Measurements from ENCODE around the gene NR2F1.

DNA sequence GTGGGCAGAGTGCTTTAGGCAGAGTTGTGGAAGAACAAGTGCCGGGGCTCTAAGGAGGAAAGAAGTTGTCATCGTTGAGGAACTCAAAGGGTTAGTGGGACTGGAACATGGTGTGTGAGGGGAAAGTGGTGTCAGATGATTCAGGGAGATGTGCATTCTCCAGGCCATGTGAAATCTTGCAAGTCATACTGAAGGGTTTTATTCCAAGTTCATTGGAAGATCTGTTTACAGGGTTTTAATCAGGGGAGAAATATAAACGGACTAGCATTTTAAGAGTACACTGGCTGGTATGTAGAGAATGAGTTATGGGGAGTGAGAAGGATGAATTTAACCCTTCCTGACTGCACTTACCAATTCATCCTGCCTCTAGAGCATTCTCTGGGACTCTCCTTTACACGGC lies 49.3 kb downstream of the NR2F1 start:
- TF ChIP-seq GATA3 (IDR thresholded peaks at IDR 0.05; ENCODE audit: low read depth, low read length): no peak
- no peak for TF ChIP-seq GATA2 (IDR thresholded peaks at IDR 0.05; ENCODE audit: low read depth, low read length)

Data from SH-SY5Y (cell line).